GM21717 (cell line): ENCODE data around the gene ARHGEF18.
"Not testable (repeated sequence)": the region's sequence is repeated elsewhere in the genome, so short reads cannot be mapped to it uniquely, and the experiment has no call there.

Experiments used
- ATAC-seq: cut with Tn5 transposase; IDR thresholded peaks from one replicate; pipeline ENCODE4 v1.9.1; 2021; ENCODE audit warnings: mild to moderate bottlenecking, moderate library complexity; ENCODE audit not compliant: unreplicated experiment

ARHGEF18 gene

GRCh38 chr19:7346488-7346971, 2.2 kb upstream of the ARHGEF18 start:
- ATAC-seq: no peak

- ATAC-seq: not testable (repeated sequence)
These were observed 1.7 kb upstream of the ARHGEF18 start for GRCh38 chr19:7346997-7347396.

GRCh38 chr19:7349231-7349591, 474 bp downstream of the ARHGEF18 start:
- ATAC-seq: no peak

- ATAC-seq: no peak
These were observed 1.4 kb downstream of the ARHGEF18 start for GRCh38 chr19:7349961-7350711.

- ATAC-seq: no peak
These were observed 3.1 kb downstream of the ARHGEF18 start for GRCh38 chr19:7351861-7352260.

GRCh38 chr19:7355151-7355820, 6.5 kb downstream of the ARHGEF18 start:
- ATAC-seq: no peak

- ATAC-seq: no peak
These were observed 7.1 kb downstream of the ARHGEF18 start for GRCh38 chr19:7355871-7356270.

- no peak for ATAC-seq
These were observed 8.3 kb downstream of the ARHGEF18 start for GRCh38 chr19:7356899-7357627.

GRCh38 chr19:7358102-7358597, 9.4 kb downstream of the ARHGEF18 start:
- no peak for ATAC-seq

GRCh38 chr19:7360393-7360984, 11.8 kb downstream of the ARHGEF18 start:
- no peak for ATAC-seq

GRCh38 chr19:7363225-7363624, 14.5 kb downstream of the ARHGEF18 start:
- no peak for ATAC-seq

GRCh38 chr19:7366701-7367420, 18.1 kb downstream of the ARHGEF18 start:
- no peak for ATAC-seq

GRCh38 chr19:7368456-7368855, 19.7 kb downstream of the ARHGEF18 start:
- no peak for ATAC-seq

GRCh38 chr19:7368866-7369265, 20.1 kb downstream of the ARHGEF18 start:
- not testable (repeated sequence) for ATAC-seq

- ATAC-seq: no peak
These were observed 21.8 kb downstream of the ARHGEF18 start for GRCh38 chr19:7370546-7370945.

GRCh38 chr19:7371001-7371400, 22.3 kb downstream of the ARHGEF18 start:
- ATAC-seq: no peak

- no peak for ATAC-seq
These were observed 24.1 kb downstream of the ARHGEF18 start for GRCh38 chr19:7372810-7373209.

GRCh38 chr19:7373862-7374261, 25.1 kb downstream of the ARHGEF18 start:
- ATAC-seq: no peak

GRCh38 chr19:7376151-7376852, 27.6 kb downstream of the ARHGEF18 start:
- no peak for ATAC-seq

GRCh38 chr19:7377196-7377595, 28.5 kb downstream of the ARHGEF18 start:
- no peak for ATAC-seq
